K562 (cell line): Measurements from ENCODE around the gene TRABD2B. TPM values are rescaled to one million over a fixed set of nuclear protein-coding genes. Genes with fewer than 3 reads are reported as not detected.

Experiments
- ADNP ChIP-seq: fragments of 200-800 bp; sonication (Bioruptor generic); IDR thresholded peaks from 2 replicates; pipeline ENCODE4 v1.6.1; 2016; ENCODE audit warnings: missing genetic modification characterization, missing compliant biosample characterization
- CBFB ChIP-seq: sonication (generic); formaldehyde crosslinking; IDR thresholded peaks from 2 replicates; pipeline ENCODE4 v1.4.0; 2020; ENCODE audit warnings: mild to moderate bottlenecking, missing genetic modification reagents
- ETV1 ChIP-seq: fragments of 450-650 bp; conservative IDR thresholded peaks from 2 replicates; pipeline ENCODE4 v1.6.1; 2016; ENCODE audit warnings: missing genetic modification characterization, control low read depth, low read depth, missing compliant biosample characterization
- NR2C2 ChIP-seq, 2 experiments: fragments of 200-800 bp in 1 of 2; sonication (Bioruptor generic) in 1 of 2; sonication (generic) in 1 of 2; formaldehyde crosslinking in 1 of 2; IDR thresholded peaks; 2 replicates each; pipeline versions ENCODE4 v1.6.1 to v1.8.0; 2016 to 2022; ENCODE audit warnings: mild to moderate bottlenecking in 1 of 2, missing compliant biosample characterization in 1 of 2, missing genetic modification characterization in 1 of 2, missing genetic modification reagents in 1 of 2
- RBM39 ChIP-seq: fragments of 200-400 bp; formaldehyde crosslinking; optimal IDR thresholded peaks from 2 replicates; pipeline ENCODE3; 2018; ENCODE audit warnings: low read depth, low read length
- REST ChIP-seq, 2 experiments: fragments of 450-650 bp; formaldehyde crosslinking in 1 of 2; IDR thresholded peaks; 2 replicates each; pipeline versions ENCODE4 v1.4.0 to v1.6.1; 2014 to 2020; ENCODE audit warnings: mild to moderate bottlenecking in 2 of 2, borderline replicate concordance in 1 of 2, low read depth in 1 of 2
- USF2 ChIP-seq: sonication (generic); formaldehyde crosslinking; IDR thresholded peaks from 2 replicates; pipeline ENCODE4 v1.5.0; 2020; ENCODE audit warnings: missing genetic modification reagents
- ZNF184 ChIP-seq: sonication (generic); formaldehyde crosslinking; IDR thresholded peaks from 2 replicates; pipeline ENCODE4 v1.5.0; 2020; ENCODE audit warnings: missing genetic modification reagents
- polyA plus RNA-seq, 8 experiments: library from polyadenylated mRNA; depleted of rRNA in 4 of 8; stranded (reverse) in 5 of 8; unstranded in 3 of 8; fragments of >200 nt; fragmentation: Nextera tagmentation in 2 of 8; fragmentation: Illumina TruSeq in 1 of 8; extraction: Ambion mirVana in 2 of 8; extraction: Trizol in 1 of 8; gene quantifications; 2 replicates each; pipeline versions ENCODE4 v1.2.1 to v1.2.3, GENCODE V29; 2011 to 2014; ENCODE audit warnings: inconsistent platforms in 1 of 8, missing spikeins in 1 of 8
- total RNA-seq, 7 experiments: library from RNA; depleted of rRNA in 6 of 7; stranded (reverse); fragments of >200 nt in 6 of 7; fragmentation: Illumina TruSeq in 2 of 7; extraction: Trizol in 2 of 7; gene quantifications; 2 replicates each; pipeline versions ENCODE4 v1.2.1 to v1.2.3, GENCODE V29; 2011 to 2021; ENCODE audit warnings: low replicate concordance in 1 of 7
- TF ChIP-seq, protein P1 (sequence below), 2 experiments: IDR thresholded peaks; 2 replicates each; pipeline ENCODE4 v1.6.1; 2012; ENCODE audit warnings: improper control_type of control experiment in 2 of 2, low read depth in 2 of 2, low read length in 2 of 2, borderline replicate concordance in 1 of 2

TRABD2B gene
- total and polyA plus RNA-seq, 9 of the 15 experiments (the other 6 are each of a cell fraction or from before 2014, with no cell fraction given): not detected

DNA sequence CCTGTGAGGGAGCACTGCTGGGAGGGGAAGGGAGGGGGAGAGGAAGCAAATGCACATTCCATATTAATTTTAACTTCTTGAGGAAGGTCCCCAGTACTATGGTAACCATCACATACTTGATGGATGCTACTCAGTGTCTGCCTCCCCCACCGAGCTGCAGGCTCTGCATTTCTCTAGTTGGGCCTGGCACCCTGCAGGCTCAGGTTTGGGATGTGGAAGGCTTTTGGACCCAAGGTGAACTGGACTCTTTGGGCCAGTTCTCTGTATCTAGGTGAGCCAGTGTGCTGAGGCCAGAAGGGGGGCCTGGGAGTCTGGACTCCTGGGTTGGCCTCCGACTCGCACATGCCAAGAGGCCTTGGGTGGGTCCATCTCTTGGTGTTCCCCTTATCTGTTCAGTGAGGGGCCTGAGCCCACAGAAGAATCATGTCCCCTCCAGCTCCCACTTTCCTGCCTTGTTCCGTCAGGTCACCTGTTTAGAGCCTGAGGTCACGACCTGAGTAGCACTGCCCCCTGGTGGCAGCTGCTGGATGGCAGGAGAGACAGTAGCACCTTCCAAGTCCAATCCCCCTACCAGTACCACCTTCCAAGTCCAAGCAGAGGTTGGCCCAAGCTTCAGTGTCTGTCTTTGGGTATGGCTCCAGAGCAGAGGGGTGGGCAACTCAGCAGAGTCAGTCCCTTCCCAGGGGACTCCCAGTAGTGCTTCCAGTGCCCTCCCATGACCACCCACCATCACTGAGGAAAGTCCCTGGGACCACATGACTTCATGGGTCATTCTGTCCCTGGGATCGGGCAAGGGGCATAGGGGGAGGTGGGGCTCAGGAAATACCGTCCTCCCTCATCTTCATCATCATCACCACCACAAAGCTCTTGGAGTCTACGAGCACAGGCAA, 241.8 kb downstream of the TRABD2B start (continued):
- TF ChIP-seq REST (IDR thresholded peaks at IDR 0.05; ENCODE audit: borderline replicate concordance): peak; percentile 18; the same call in 1 of the 2 replicates
- TF ChIP-seq REST (CRISPR knock-in tag; IDR thresholded peaks at IDR 0.05; ENCODE audit: low read depth): no peak
- TF ChIP-seq USF2 (CRISPR knock-in tag): 0 out of 2 replicates have a peak, but pooled peaks have one; percentile 13
- TF ChIP-seq, protein P1, sequence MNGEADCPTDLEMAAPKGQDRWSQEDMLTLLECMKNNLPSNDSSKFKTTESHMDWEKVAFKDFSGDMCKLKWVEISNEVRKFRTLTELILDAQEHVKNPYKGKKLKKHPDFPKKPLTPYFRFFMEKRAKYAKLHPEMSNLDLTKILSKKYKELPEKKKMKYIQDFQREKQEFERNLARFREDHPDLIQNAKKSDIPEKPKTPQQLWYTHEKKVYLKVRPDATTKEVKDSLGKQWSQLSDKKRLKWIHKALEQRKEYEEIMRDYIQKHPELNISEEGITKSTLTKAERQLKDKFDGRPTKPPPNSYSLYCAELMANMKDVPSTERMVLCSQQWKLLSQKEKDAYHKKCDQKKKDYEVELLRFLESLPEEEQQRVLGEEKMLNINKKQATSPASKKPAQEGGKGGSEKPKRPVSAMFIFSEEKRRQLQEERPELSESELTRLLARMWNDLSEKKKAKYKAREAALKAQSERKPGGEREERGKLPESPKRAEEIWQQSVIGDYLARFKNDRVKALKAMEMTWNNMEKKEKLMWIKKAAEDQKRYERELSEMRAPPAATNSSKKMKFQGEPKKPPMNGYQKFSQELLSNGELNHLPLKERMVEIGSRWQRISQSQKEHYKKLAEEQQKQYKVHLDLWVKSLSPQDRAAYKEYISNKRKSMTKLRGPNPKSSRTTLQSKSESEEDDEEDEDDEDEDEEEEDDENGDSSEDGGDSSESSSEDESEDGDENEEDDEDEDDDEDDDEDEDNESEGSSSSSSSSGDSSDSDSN (IDR thresholded peaks at IDR 0.05; ENCODE audit: borderline replicate concordance in 1 of 2, low read depth in 2 of 2, low read length in 2 of 2): no peak
- no peak for TF ChIP-seq ZNF184
- peak; percentile 54; the same call in 1 of the 2 replicates for TF ChIP-seq NR2C2 (CRISPR knock-in tag; IDR thresholded peaks at IDR 0.05)
- peak; percentile 72 for TF ChIP-seq NR2C2 (tag; IDR thresholded peaks at IDR 0.05)
- no peak for TF ChIP-seq ADNP
- TF ChIP-seq RBM39: no peak
- TF ChIP-seq ETV1 (tag): no peak
- peak; percentile 22; the same call in 1 of the 2 replicates for TF ChIP-seq CBFB
